Activated naive CD4-positive, alpha-beta T cell treated with Interleukin-2 at 50 U/mL for 16 hours (primary cell): Measurements from ENCODE around the gene SMIM36.
"Not testable (repeated sequence)": the region's sequence is repeated elsewhere in the genome, so short reads cannot be mapped to it uniquely, and the experiment has no call there.

Source experiments
- DNase-seq: peaks from one replicate; pipeline ENCODE4 v3.0.0-alpha.2; 2020

SMIM36 gene

GRCh38 chr17:55410722-55411462 is 100.4 kb downstream of the SMIM36 start:
- DNase-seq, result no peak

- DNase-seq, result no peak
Measured at GRCh38 chr17:55409030-55409800, 102.0 kb downstream of the SMIM36 start.

GRCh38 chr17:55407641-55408566 is 103.3 kb downstream of the SMIM36 start:
- no peak for DNase-seq

GRCh38 chr17:55405600-55405999 is 105.7 kb downstream of the SMIM36 start:
- DNase-seq, result no peak

GRCh38 chr17:55404197-55404596 is 107.1 kb downstream of the SMIM36 start:
- not testable (repeated sequence) for DNase-seq

- DNase-seq, result no peak
Measured at GRCh38 chr17:55402374-55402773, 108.9 kb downstream of the SMIM36 start.
